GM10266 (cell line): Measurements from ENCODE around the gene CHCHD5.
"Not testable (repeated sequence)": the region's sequence is repeated elsewhere in the genome, so short reads cannot be mapped to it uniquely, and the experiment has no call there.

Experiments used
- DNase-seq: peaks from one replicate; pipeline ENCODE4 v3.0.0; 2012; ENCODE audit errors: extremely low spot score
- CTCF ChIP-seq: IDR thresholded peaks from 2 replicates; pipeline ENCODE4 v1.5.1; 2012; ENCODE audit warnings: mild to moderate bottlenecking, low read depth; ENCODE audit not compliant: control insufficient read depth, insufficient read depth; ENCODE audit errors: missing control alignments

CHCHD5 gene

GRCh38 chr2:112542984-112543661 lies 41.3 kb upstream of the CHCHD5 start:
- no peak for TF ChIP-seq CTCF
- peak; percentile 15 for DNase-seq

- DNase-seq: no peak
- no peak for TF ChIP-seq CTCF
Observed at GRCh38 chr2:112547333-112547732, 37.1 kb upstream of the CHCHD5 start.

- no peak for TF ChIP-seq CTCF
Observed at GRCh38 chr2:112548980-112549379, 35.4 kb upstream of the CHCHD5 start.

GRCh38 chr2:112566104-112566503 lies 18.3 kb upstream of the CHCHD5 start:
- no peak for TF ChIP-seq CTCF
- no peak for DNase-seq

More at GRCh38 chr2:112548980-112549379, 35.4 kb upstream of the CHCHD5 start:
- no peak for DNase-seq

GRCh38 chr2:112566508-112566907 lies 17.9 kb upstream of the CHCHD5 start:
- DNase-seq: not testable (repeated sequence)

- no peak for DNase-seq
- no peak for TF ChIP-seq CTCF
Observed at GRCh38 chr2:112572005-112572404, 12.4 kb upstream of the CHCHD5 start.

- TF ChIP-seq CTCF: no peak
- no peak for DNase-seq
Observed at GRCh38 chr2:112577756-112578155, 6.7 kb upstream of the CHCHD5 start.

- no peak for TF ChIP-seq CTCF
- DNase-seq: no peak
Observed at GRCh38 chr2:112579241-112579640, 5.2 kb upstream of the CHCHD5 start.
